IPS DF 4.7 (cell line): Measurements from ENCODE around the gene GNRH2.
"Not testable (repeated sequence)": the region's sequence is repeated elsewhere in the genome, so short reads cannot be mapped to it uniquely, and the experiment has no call there.

ENCODE experiments used
- DNase-seq: peaks from one replicate; pipeline ENCODE4 v3.0.0-alpha.2; 2013; ENCODE audit warnings: low spot score; ENCODE audit errors: extremely low read depth

The GNRH2 gene

DNA sequence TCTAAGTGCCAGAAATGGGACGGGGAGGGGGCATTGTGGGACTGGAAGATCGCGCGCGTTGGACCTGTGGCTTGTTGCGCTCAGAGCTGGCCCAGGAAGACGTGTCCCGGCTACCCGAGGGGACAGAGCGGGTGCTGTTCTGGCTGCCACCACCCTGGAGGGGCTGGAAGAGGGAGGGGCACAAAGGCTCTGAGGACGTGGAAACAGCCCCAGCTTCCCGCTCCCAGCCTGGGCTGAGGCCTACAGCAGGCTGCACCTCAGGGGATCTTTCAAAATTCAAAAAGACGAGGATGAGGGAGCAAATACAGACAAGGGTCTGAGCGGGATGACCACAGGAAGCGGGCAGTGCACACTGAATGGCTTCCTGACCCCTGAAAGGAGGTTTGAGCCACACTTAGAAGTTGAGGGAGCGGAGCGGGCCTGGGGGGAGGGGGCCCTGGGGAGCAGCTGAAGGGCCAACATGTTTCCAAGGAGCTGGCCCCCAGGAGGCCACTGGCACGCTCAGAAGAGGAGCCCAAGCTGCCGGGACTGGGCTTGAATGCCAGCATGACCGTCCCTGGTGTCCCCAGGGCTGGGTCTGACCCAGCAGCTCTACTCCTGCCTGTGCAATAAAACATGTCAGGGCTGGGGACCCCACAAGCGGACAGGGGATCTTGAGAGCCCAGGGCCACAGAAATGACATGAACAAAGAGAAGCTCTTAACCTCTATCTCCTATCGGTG is 29.3 kb downstream of the GNRH2 start:
- DNase-seq = no peak

DNA sequence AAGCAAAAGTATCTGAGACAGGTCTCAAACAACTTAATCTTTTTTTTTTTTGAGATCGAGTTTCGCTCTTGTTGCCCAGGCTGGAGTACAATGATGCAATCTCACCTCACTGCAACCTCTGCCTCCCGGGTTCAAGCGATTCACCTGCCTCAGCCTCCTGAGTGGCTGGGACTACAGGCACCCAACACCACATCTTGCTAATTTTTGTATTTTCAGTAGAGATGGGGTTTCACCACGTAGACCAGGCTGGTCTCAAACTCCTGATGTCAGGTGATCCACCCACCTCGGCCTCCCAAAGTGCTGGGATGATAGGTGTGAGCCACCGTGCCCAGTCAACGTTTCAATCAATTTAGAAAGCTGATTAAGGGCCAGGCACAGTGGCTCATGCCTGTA is 29.8 kb downstream of the GNRH2 start:
- not testable (repeated sequence) for DNase-seq

DNA sequence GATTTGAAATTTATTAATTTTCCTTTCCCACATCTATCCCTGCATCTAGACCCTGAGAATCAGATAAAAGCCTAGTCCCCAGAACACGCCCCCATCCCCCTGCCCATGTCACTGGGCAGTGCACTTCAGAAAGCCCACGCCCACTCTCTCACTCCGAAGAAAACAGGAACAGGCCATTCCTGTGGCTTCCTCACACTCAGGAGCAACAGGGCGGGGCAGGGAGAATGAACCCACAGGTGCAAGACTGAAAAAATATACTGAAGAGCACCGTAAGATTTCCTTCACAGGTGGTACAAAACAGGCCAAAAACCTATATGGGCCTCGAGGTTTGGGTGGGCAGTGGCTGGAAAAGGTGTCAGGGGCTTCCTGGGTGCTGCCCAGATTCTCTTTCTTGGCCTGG is 31.4 kb downstream of the GNRH2 start:
- no peak for DNase-seq

DNA sequence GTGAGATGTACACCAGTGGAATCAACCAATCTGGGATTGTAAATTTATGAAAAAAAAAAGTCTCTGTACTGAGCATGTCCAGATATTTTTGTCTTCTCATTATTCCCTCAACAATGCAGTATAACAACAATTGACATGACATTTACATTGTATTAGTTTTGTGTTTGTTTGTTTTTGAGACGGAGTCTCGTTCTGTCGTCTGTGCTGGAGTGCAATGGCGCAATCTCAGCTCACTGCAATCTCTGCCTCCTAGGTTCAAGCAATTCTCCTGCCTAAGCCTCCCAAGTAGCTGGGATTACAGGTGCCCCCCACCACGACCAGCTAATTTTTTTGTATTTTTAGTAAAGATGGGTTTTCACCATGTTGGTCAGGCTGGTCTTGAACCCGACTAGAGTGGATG is 31.9 kb downstream of the GNRH2 start:
- not testable (repeated sequence) for DNase-seq

DNA sequence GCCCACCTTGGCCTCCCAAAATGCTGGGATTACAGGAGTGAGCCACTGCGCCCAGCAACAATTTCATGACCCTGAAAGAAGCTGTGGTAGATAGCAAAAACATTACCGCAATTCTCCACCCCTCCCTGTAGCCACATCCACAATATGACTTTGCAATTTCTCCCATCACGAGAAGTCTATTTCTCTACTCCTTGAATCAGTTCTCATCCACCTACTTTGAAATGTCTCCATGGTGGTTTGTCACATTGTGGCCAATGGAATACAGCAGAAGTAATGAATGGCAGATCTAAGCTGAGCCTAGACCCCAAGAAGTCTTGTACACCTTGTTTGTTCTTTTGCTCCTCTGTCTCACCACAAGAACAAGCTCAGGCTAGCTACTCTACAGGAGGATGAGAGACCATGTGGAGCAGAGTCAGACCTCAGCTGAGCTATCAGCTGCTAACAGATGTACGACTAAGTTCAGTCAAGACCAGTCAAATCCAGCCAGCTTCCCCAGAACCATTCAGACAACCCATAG is 34.3 kb downstream of the GNRH2 start:
- no peak for DNase-seq

DNA sequence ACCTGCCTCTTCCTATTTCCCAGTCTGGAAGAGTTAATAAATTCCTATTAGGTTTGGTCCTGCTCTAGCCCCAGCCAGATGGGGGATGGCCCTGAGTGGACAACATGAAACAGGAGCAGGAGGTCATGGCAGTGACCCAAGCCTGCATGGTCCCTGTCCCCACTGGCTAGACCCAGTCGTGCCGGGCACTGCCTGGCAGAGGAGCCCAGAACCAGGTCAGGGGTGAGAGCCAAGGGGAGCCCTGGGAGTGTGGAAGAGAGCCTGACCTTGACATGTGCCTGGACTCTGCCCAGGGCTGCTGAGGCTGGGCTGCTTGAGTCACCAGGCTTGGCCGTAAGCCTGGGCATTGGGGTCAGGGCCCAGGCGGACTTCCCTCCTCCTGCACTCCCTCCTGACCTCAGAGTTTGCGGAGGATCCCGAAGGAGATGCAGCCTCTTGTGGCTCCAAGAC is 37.5 kb downstream of the GNRH2 start:
- DNase-seq = no peak

DNA sequence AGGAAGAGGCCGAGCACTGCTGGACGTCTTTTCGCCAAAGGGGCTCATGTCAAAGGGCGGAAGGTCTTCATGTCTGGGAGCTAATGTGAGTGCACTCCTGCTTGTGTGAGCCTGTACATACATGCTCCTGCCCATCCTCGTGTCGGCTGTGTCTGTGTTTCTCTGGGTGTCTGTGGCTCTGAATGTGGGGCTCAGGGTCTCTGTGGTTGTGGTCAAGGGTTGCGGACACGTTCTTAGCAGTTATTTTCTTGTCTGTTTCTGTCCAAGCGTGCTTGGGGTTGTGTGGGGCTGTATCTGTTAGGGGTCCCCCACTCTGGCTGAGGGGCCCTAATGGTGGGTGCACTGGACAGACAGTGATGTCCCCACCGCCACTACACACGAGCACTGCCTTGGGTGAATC is 38.2 kb downstream of the GNRH2 start:
- DNase-seq = no peak

DNA sequence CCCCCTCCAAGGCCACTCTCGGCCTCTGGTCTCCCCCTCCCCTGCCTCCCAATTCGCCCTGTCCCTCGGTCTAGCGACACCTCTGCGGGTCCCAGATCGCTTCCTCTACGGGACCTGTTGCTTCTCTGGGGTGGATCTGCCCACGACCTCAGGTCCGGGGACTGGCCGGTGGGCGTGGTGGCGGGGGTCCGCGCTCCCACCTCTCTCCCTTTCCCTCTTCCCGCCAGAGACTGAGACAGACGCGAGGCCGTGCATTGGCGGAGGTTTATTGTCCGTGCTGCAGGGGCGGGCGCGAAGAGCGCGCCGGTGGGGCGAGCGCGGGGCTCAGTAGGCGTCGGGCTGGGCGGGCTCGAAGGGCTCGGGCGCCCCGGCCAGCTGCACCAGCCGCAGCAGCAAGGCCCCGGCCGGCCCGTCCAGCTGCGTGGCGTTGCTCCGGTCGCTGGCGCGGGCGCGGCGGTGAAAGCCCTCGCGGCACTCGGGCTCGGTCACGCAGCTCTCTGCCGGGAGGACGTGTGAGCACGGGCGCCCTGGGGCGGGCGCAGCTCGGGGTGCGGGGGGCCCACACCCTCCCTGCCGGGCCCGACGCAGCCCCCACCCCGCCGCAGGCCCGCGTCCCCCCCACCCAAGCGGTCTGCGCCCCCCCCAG is 39.0 kb downstream of the GNRH2 start:
- DNase-seq = no peak

DNA sequence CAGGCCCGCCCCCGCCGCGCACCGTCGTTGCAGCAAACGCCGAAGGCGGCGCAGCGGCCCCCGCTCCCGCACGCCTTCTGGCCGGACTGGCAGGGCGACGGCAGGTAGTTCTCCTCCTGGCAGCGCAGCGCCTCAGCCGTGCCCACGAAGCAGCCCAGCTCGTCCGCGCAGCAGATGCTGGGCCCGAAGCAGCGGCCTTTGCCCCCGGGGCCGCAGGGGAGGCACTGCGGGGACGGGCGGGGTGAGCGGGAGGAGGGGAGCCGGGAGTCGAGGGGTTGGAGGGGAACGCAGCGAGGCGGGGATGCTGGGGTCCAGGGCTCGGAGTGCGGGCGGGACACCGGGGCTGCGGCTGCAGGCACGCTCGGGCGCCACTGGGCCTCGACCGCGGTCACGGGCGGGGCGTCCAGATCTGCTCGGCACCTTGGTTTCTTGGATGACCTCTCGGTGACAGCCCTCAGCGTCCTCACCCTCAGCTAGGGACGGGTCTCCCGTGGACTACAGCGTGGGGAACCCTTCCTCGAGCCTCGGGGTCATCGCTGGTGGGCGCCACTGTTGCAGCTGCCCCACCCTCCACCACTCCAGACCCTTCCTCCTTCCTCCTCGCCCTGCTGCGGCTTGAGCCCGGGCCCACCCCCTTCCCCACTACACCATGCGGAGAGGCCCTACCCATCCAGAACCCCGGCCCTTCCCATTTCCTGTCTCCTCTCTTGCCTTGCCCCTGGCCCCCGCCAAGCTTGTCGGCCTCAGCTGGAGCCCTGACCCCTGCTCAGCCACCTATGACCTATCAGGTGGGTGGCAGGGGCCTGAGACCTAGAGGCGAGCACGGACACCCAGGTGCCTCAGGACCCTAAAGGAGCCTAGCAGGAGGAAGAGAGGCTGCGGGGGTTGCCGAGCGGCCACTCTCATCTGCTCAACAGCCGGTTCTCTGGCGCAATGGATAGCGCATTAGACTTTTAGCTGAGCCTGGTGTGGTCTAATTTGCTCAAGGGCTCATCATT is 39.8 kb downstream of the GNRH2 start:
- DNase-seq = no peak

DNA sequence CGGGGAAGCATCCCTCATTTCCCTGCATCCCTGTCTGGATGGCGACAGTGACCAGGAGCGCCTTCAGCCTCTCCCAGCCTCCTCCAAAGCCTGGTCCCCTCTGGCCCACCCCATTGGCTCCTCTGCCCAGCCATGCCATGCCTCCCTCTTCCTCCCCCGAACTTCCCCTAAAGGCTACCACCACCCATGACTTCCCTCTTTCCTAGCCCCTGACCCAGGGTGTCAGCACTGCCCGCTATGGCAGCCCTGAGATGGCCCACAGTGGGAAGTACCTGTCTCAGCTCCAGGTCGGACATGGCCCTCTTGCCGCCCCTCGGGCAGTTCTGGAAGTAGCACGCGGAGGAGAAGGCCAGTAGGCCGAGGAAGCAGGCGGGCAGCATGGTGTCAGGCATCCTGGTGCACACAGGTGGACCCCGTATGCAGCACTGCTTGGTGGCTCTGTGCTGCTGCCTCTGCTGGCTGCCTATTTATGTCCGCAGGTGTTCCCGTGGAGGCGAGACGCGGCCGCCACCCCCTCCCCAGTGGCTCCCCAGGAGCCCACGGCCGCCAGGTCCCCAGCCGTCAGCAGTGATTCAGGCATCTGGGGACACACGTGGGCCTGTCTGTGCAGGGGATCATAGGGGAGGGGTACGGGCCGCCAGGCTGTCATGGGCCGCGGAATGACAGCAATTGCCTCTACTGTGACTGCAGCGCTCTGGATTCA is 41.0 kb downstream of the GNRH2 start, which contains the start of gene AVP:
Gene AVP, minus strand, starts transcription at position 442 of the 703 bp plus-strand sequence. Its CDS starts 50 bp downstream, at position 392.
- no peak for DNase-seq

DNA sequence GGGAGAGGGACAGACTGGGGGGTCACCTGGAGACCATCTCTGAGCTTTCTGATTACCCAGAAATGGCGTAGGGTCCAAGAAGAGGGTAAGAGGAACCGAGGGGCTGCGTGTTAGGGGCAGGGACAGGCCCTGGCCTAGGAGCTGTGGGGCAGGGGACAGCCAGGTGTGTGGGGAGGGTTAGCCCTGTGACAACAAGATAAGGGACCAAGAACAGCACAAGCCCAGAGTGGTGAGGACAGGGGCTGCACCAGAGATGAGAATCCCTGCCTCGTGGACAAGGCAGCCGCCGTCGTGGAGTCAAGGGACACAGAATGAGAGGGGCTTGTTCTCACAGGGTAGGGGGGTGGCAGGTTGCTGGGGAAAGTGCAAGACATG is 41.6 kb downstream of the GNRH2 start:
- no peak for DNase-seq

DNA sequence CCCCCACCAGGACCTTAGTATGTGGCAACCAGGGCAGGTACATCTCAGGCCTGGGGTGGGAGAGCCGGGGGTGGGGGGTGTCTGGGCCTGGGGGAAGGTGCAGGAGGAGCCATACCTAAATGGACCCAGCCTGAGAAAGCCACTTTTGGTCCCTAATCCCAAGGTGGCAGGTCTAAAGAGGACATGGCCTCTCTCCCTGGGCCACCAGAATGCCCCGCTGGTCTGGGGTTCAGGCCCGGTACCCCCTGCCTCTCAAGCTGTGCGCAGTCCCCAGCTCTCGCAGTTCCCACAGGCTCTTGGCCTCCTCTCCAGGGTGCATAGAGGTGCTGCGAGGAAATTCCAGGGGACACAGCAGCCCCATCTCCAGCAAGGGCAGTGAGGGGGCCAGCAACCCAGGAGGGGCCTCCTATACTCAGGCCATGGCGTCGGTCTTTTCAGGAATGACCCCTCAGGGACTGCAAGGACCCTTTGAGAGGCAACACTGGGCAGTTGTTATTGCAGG is 42.2 kb downstream of the GNRH2 start:
- DNase-seq = no peak

DNA sequence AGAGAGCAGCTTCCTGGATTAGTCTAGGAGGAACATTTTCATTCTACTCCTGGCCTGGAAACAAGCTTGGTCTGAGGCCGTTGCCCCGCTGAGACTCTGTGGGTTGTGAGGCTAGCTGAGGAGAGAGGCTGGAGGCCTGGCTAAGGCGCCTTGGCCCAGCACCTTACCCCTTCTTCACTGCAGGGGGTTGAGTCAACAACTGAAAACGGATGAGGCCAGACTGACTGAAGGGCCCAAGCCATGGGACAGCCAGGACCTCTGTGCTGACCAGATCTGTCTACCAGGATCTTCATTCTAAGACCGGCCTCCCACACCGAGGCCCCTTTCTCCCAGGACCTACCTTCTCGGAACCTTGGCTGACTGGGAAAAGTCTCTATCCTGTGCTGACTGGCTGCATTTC is 44.6 kb downstream of the GNRH2 start:
- no peak for DNase-seq

DNA sequence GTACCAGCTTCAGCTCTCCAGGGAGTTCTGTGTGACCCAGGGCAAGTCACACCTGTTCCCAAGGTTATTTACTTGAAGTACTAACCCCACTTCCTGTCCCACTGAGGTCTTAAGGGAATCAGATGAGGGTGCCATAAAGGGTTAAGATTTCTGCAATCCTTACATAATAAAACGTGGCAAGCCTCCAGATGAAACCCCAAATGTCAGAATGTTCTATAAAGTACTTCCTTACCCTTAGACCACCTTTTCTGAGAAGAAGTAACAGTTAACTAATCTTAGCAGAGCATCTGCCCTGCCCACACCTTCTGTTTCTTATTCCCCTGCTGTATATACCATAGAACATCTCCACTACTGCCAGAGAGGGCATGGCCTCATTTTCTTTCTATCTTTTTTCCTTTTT is 47.1 kb downstream of the GNRH2 start:
- no peak for DNase-seq

DNA sequence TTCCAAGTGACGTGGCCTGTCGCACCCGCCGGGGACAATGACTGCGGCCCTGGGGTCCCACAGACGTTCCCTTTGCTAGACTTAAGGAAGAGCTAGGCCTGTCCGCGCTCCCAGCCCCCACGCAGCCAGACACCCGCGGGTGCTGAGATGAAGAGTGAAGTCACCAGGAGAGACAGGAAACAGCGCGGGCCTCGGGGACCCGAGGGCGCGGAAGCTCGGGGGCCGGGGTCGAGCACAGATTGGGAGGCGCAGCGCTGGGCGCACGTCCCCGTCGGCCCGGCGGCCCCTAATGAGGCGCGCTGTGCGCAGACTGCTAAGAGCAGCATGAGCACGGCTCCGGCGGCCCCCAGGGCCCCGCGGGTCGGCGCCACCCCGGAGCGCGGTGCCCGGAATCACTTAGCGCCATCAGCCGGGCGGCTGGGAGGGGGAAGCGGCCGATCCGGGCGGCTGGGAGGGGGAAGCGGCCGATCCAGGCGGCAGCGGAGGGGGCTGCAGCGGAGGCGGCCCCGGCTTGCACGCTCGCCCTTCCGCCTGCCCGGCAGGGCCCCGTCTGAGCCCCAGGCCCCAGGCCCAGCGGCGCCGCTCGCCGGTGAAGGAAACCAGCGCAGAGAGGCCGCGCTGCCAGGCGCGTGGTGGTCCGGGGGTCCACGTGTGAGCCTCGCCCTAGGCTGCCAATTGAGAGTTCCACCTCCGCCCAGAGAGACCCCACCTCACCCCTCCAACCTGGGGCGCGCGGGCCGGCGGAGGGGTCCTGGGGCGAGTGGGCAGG is 49.4 kb downstream of the GNRH2 start:
- DNase-seq = no peak

DNA sequence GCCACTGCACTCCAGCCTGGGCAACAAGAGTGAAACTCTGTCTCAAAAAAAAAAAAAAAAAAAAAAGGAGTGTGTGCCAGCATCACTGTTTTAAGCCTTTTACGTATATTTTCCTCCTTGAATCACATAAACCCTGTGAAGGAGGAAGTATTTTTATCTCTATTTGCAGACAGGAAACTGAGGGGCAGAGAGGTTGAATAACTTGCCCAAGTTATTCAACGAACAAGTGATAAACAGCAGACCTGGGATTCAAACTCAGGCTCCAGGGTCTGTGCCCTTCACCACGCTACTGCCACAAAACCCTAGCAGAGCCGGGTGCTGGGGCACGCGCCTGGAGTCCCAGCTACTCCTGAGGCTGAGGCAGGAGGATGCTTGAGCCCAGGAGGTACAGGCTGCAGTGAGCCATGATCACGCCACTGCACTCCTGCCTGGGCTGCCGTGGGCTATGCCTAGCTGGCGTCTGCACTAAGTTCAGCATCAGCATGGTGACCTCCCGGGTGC is 50.5 kb downstream of the GNRH2 start:
- no peak for DNase-seq

DNA sequence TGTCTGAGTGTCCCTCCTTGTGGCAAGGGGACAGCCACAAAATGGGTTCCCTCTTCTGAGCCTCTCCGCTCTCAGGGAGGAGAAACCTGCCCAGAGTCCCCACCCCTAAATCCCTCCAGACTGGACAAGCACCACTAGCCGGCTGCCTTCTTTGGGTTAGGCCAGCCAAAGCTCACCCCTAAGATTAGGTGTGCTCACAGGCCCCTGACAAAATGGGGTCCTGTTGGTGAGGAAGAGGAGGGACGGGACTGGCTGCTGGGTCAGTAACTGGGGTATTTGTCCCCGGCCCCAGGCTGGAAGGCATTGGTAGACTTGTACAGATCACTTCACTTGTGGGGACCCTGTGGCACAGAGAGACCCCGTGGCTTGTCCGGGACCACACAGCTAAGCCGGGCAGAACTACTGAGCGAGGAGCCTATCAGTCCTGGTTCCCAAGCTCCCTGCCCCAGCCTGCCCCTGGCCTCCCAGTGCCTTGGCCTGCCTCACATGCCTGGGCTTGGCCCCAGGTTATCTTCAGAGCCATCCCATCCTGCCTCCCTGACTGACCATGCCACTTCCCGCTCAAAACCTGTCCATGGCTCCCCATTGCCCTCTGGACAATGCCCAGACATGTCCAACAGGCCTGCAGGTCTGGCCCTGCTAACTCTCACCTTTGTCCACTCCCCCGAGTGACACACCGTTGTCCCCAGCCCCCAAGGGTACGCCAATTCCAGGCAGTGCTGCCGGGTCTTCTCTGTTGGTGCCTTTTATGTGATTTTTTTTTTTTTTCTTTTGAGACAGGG is 51.6 kb downstream of the GNRH2 start:
- DNase-seq = no peak
